Posterior vena cava (tissue), 2 donors: ENCODE results near the gene SPECC1. TPM values are rescaled to one million over a fixed set of nuclear protein-coding genes. Genes with fewer than 3 reads are reported as not detected.
"Not testable (repeated sequence)": the region's sequence is repeated elsewhere in the genome, so short reads cannot be mapped to it uniquely, and the experiment has no call there.

Source experiments
- DNase-seq: peaks from one replicate; pipeline ENCODE4 v3.0.0-alpha.2; 2020; ENCODE audit warnings: low spot score
- intact Hi-C, 2 donors: fragments of 100-400 bp; cut with DNase I; formaldehyde crosslinking; loops; one replicate each; pipeline versions ENCODE4 v1.14.1 to v1.14.2; 2022 to 2023
- total RNA-seq, 2 donors: library from RNA; stranded (reverse); fragmentation: NEBNext Ultra II Directional; extraction: Animal tissue kit (Norgen Biotek cat#: 25700); gene quantifications; one replicate each; pipeline ENCODE4 v1.2.1, GENCODE V29; 2021
- donor health status: DM: yes; HTN: yes; CAD: no.
- donor health status: DM: yes; HTN: yes; CAD: no.

Gene SPECC1
- total RNA-seq, 2 donors from 2014 or later = 44.7 to 59.1 TPM

- intact Hi-C loops = no loop called here
- DNase-seq = no peak
These were observed 44.3 kb downstream of the SPECC1 start for GRCh38 chr17:20053361-20053964.

GRCh38 chr17:20059728-20060188 is 50.6 kb downstream of the SPECC1 start:
- no peak for DNase-seq
- intact Hi-C loops = no loop called here

- intact Hi-C loops = no loop called here
- DNase-seq = peak; percentile 95
These were observed 54.8 kb downstream of the SPECC1 start for GRCh38 chr17:20063665-20064648.

DNA sequence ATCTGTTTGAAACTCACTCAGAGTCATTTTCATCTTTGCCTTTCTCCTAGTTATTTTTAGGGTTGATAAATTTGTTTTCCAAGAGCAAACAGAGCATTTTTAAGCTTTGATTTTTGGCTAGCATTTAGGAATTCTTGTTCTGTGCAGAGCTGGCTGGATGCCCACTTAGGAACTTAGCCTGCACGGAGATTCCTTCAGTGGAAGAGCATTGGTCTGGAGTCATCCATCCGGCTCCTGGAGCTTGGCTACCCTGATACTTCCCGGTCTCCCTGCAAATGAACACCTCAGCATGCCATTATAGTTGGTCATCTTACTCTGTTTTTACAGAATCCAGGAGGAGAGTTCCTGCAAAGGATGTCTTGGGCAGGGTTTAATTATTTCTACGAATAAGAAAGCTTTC is 57.1 kb downstream of the SPECC1 start:
- DNase-seq = no peak
- intact Hi-C loops = no loop called here

GRCh38 chr17:20067711-20068110 is 58.6 kb downstream of the SPECC1 start:
- no peak for DNase-seq
- intact Hi-C loops = no loop called here

- no peak for DNase-seq
- intact Hi-C loops = no loop called here
These were observed 59.3 kb downstream of the SPECC1 start for GRCh38 chr17:20068445-20068844.

GRCh38 chr17:20071824-20072691 is 62.9 kb downstream of the SPECC1 start:
- intact Hi-C loops = no loop called here
- DNase-seq = no peak

DNA sequence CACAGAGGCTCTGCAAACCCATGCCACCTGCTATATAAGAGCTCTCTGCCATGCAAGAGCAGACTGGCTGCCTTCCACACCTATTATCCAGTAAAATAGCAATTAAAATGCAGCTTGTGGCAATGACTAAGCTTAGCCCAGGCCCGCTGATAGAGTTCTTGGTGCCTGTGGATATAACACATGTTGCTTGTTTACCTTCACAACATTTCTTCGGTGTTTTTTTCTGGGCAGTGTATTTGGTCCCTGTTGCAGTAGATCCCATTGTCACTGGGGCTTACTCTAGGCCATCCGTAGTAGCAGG is 63.5 kb downstream of the SPECC1 start:
- no peak for DNase-seq
- intact Hi-C loops = no loop called here

DNA sequence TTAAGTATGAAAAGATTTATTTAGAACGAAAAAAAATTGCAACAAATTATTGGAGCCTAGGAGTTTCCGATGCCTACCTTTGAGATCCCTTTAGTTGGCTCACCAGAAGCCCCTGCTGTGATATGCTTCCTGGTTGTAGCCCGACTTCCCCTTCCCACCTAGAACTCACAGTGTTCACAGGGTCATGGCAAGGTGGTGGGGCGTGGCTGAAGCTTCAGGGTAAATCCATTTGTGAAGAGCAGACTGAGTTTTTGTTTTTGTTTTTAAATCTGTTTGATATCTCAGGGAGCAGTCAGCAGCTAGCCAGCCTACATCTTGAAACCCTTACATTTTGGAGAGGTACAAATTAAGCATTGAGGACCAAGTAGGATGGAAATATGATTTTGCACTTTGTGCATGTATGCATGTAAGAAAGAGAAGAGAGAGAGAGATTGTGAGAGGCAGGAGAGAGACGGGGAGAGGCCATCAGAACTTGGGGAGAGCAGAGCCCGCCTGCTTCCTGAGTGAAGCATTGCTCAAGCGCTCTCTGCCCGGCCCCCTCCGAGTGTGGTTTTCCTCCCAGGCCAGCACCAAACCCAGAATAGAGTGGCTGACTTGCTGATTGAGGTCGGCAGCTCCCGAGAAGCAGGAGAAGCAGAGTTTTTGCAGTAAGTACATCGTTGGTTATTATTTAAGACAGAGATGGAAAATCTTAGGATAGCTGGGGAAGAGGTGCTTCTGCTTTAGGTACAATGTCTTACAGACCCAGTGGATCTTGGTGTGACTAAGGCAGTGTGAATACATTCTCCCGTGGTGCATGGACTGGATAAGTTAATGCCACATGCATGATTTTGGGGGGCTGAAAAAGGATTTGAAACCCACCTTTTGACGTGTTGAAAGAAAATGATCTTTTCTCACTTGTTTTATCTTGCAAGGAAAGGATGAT is 64.2 kb downstream of the SPECC1 start:
- intact Hi-C loops = no loop called here
- DNase-seq = peak; percentile 86

DNA sequence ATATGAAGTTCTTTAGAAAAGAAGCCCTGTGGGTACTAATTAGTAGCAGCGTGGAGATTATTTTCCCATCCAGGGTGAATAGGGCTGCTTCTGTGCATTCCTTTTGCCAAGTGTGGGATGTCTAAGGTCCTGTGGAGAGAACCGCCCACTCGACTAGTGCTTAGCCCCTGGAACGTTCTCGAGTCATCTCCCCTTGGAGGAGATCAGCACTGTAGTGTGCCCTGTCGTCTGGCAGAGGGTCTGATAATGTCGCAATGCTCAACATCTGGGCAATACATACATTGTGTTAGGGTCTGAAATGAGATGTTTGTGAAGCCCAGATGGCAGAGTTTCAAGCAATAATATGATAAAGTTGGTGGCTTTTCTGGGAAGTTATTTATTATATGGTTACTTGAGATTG is 64.8 kb downstream of the SPECC1 start:
- intact Hi-C loops = loop anchor here in 1 of 2 donors (1.0 kb wide), 1 partner anchor 20 kb away; no protein-coding TSS in a partner anchor
- no peak for DNase-seq

DNA sequence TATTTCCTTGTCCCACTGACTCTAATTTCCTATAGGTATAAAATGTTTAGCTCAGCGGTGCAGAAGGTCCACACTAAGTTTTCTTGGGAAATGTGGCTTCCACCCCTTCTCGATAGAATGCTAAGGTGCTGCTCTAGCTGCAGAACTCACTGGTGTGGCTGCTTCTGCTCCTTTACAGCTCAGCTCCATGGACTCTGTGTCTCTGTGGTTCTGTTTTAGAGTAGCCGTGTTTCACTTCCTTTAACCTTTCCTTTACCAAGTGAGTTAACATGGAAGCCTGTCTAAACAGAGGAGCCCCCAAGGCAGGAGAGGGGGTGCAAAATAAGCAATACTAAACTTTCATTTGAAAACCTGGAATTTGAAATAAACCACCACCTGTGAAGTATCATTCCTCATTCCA is 65.3 kb downstream of the SPECC1 start:
- DNase-seq = no peak
- intact Hi-C loops = loop anchor here in 1 of 2 donors (1.0 kb wide), 1 partner anchor 20 kb away; no protein-coding TSS in a partner anchor

DNA sequence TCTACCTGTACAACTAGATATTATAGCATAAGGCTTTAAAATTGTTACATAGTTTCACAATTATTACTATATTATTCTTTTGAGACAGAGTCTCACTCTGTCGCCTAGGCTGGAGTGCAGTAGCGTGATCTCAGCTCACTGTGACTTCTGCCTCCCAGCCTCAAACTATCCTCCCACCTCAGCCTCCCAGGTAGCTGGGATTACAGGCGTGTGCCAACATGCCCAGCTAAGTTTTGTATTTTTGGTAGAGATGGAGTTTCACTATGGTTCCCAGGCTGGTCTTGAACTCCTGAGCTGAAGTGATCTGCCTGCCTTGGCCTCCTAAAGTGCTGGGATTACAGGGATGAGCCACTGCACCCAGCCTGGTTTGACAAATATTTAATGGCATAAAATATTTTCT is 67.0 kb downstream of the SPECC1 start:
- intact Hi-C loops = not testable (repeated sequence)
- peak; percentile 47 for DNase-seq

DNA sequence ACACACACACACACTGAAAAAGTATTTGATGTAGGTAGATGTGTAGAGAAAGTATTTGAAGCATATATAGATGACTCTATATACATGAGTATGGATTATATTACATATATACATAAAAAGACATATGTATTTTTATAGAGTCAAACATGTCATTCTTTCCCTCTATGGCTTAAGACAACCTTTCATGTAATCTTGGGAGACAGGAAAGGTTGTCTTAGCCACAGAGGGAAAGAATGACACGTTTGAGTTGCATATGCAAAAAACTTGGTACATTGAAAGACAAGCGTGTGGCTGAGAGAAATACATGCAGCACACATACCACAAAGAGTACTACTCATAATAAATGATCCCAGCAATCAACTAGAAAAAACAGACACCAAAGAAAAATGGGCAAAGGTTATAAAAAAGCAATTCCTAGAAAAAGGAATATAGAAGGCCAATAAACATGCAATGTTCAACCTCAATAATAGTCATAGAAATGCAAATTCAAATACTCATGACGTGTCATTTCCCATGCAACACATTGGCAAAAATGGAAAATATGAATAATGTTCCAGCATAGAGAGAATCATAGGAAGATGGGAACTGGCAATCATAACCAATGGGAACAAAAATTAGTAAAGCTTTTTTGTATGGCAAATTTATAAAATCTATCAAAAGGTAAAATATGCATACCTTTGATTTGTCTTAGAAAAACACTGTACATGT is 69.0 kb downstream of the SPECC1 start:
- intact Hi-C loops = no loop called here
- DNase-seq = no peak

DNA sequence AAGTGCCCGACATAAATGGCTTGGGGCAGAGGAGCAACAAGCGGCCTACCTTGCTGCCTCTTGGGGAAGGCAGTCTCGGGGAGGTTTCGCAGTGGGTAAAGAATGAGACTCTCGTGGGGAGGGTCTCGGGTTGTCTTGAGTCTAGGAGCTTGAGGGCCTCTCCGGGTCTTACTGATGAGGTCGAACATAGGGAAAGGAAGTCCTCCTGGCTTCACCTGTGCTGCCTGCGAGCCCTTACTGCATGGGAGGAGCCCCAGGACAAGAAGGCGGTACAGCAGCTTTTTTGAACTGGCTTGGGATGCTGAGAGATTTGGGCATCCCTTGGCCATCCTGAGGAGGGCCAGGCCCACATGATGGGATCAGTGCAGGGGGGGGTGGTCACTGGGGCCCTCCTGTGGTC is 71.4 kb downstream of the SPECC1 start:
- intact Hi-C loops = no loop called here
- peak; percentile 53 for DNase-seq

DNA sequence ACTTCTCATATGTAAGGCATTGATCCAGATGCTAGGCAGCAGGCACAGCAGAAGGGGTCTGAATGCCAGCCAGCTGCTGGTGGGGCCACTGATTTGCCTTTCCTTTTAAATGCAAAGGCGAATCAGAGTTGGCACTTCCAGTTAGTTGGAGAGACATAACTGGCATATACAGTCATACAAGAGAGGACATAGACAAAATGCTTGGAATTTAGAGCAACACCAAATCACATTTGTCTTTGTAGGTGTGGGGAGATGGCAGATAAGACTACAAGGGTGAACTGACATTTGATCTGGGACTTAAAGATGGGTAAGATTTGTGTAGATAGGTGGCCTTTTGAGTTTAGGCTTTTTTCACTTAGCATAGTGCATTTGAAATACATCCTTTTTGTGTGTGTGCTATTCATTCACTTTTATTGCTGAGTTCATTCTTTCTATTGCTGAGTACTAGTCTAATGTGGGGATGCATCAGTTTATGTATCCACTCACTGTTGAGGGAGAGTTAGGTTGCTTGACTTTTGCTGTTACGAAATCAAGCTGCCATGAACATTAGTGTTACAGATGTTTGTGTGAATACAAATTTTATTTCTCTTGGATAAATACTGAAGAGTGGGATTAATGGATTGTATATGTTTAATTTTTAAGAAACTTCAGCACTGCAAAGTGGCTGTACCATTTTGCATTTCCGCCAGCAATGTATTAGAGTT is 74.1 kb downstream of the SPECC1 start:
- intact Hi-C loops = no loop called here
- DNase-seq = no peak

GRCh38 chr17:20084621-20085282 is 75.6 kb downstream of the SPECC1 start:
- DNase-seq = no peak
- intact Hi-C loops = no loop called here

- DNase-seq = no peak
- intact Hi-C loops = no loop called here
These were observed 76.2 kb downstream of the SPECC1 start for GRCh38 chr17:20085283-20085845.
